ENCODE measurements around the gene CDC20.

The CDC20 gene

GRCh38 chr1:43358746-43359693 lies at the start of gene CDC20:
Gene CDC20 (plus strand): TSS chr1:43358981. CDS start chr1:43359216, 235 bp downstream.
- ChIA-PET POLR2A (interaction anchor here (0.6 to 3.0 kb wide), 21 partner anchors 10 to 428 kb away, joined by 3 to 41 read pairs (median 4); partner anchors contain the start of genes C1orf210, ELOVL1, HYI and KDM4A), CTCF (interaction anchor here (0.6 to 1.3 kb wide), 5 partner anchors 9 to 129 kb away, joined by 3 to 8 read pairs (median 4); partner anchors contain the start of gene ELOVL1)
- TF ChIP-seq ELF4 (IDR thresholded peaks at IDR 0.05), result peak; percentile 47; the same call in 1 of the 2 replicates
- no peak for TF ChIP-seq CTBP1 (IDR thresholded peaks at IDR 0.05; ENCODE audit: borderline replicate concordance)
- TF ChIP-seq HDGF (IDR thresholded peaks at IDR 0.05; ENCODE audit: borderline replicate concordance), result no peak
- no peak for TF ChIP-seq TARDBP (IDR thresholded peaks at IDR 0.05)
- TF ChIP-seq FOXK2 (IDR thresholded peaks at IDR 0.05), result no peak
- no peak for TF ChIP-seq SP1 (IDR thresholded peaks at IDR 0.05)
- no peak for TF ChIP-seq SUZ12 (IDR thresholded peaks at IDR 0.05)
- TF ChIP-seq NFRKB (IDR thresholded peaks at IDR 0.05), result no peak
- TF ChIP-seq FOXM1 (IDR thresholded peaks at IDR 0.05; ENCODE audit: borderline replicate concordance), result peak; percentile 96
- DNase-seq (ENCODE audit: extremely low spot score), result peak; percentile 93

- POLR2A ChIA-PET, result no interaction called here
- no peak for DNase-seq (ENCODE audit: extremely low spot score)
- TF ChIP-seq L3MBTL2 (conservative IDR thresholded peaks at IDR 0.05) (no peak), ELF4 (IDR thresholded peaks at IDR 0.05) (no peak), HDGF (IDR thresholded peaks at IDR 0.05; ENCODE audit: borderline replicate concordance) (no peak), FOXA1 (IDR thresholded peaks at IDR 0.05) (no peak), ZNF384 (IDR thresholded peaks at IDR 0.05) (no peak), CTBP1 (IDR thresholded peaks at IDR 0.05; ENCODE audit: borderline replicate concordance) (no peak), NFRKB (IDR thresholded peaks at IDR 0.05) (no peak), SUZ12 (IDR thresholded peaks at IDR 0.05) (no peak), FOXK2 (IDR thresholded peaks at IDR 0.05) (no peak), PKNOX1 (IDR thresholded peaks at IDR 0.05) (no peak), LEF1 (IDR thresholded peaks at IDR 0.05; ENCODE audit: borderline replicate concordance) (no peak), TARDBP (IDR thresholded peaks at IDR 0.05) (no peak), ARNT (IDR thresholded peaks at IDR 0.05) (no peak)
- CTCF ChIA-PET, result no interaction called here
Observed at GRCh38 chr1:43309405-43310025, 49.3 kb upstream of the CDC20 start.

GRCh38 chr1:43311521-43311920 lies 47.3 kb upstream of the CDC20 start:
- ChIA-PET CTCF (no interaction called here), POLR2A (no interaction called here)
- no peak for DNase-seq (ENCODE audit: extremely low spot score)
- TF ChIP-seq LEF1 (IDR thresholded peaks at IDR 0.05; ENCODE audit: borderline replicate concordance) (no peak), PKNOX1 (IDR thresholded peaks at IDR 0.05) (no peak), HDGF (IDR thresholded peaks at IDR 0.05; ENCODE audit: borderline replicate concordance) (no peak), FOXM1 (IDR thresholded peaks at IDR 0.05; ENCODE audit: borderline replicate concordance) (no peak), SUZ12 (IDR thresholded peaks at IDR 0.05) (no peak), ZNF384 (IDR thresholded peaks at IDR 0.05) (no peak), CTBP1 (IDR thresholded peaks at IDR 0.05; ENCODE audit: borderline replicate concordance) (no peak), TARDBP (IDR thresholded peaks at IDR 0.05) (no peak), BHLHE40 (IDR thresholded peaks at IDR 0.05; ENCODE audit: borderline replicate concordance) (no peak), ELF4 (IDR thresholded peaks at IDR 0.05) (no peak), ARNT (IDR thresholded peaks at IDR 0.05) (no peak), FOXA1 (IDR thresholded peaks at IDR 0.05) (no peak), NFRKB (IDR thresholded peaks at IDR 0.05) (no peak), FOXK2 (IDR thresholded peaks at IDR 0.05) (no peak)

GRCh38 chr1:43312212-43312623 lies 46.6 kb upstream of the CDC20 start:
- TF ChIP-seq TARDBP (IDR thresholded peaks at IDR 0.05) (no peak), FOXK2 (IDR thresholded peaks at IDR 0.05) (no peak)
- ChIA-PET CTCF (no interaction called here), POLR2A (no interaction called here)
- DNase-seq (ENCODE audit: extremely low spot score), result no peak

- DNase-seq (ENCODE audit: extremely low spot score), result no peak
- ChIA-PET POLR2A (no interaction called here), CTCF (no interaction called here)
- TF ChIP-seq FOXK2 (IDR thresholded peaks at IDR 0.05), result no peak
- TF ChIP-seq SP1 (IDR thresholded peaks at IDR 0.05), result no peak
- TF ChIP-seq LEF1 (IDR thresholded peaks at IDR 0.05; ENCODE audit: borderline replicate concordance), result no peak
- TF ChIP-seq L3MBTL2 (conservative IDR thresholded peaks at IDR 0.05), result no peak
- TF ChIP-seq ZNF384 (IDR thresholded peaks at IDR 0.05), result no peak
- TF ChIP-seq TARDBP (IDR thresholded peaks at IDR 0.05), result no peak
- no peak for TF ChIP-seq PKNOX1 (IDR thresholded peaks at IDR 0.05)
- no peak for TF ChIP-seq ARNT (IDR thresholded peaks at IDR 0.05)
- no peak for TF ChIP-seq SUZ12 (IDR thresholded peaks at IDR 0.05)
- no peak for TF ChIP-seq ELF4 (IDR thresholded peaks at IDR 0.05)
- TF ChIP-seq HDGF (IDR thresholded peaks at IDR 0.05; ENCODE audit: borderline replicate concordance), result no peak
- no peak for TF ChIP-seq FOXA1 (IDR thresholded peaks at IDR 0.05)
- no peak for TF ChIP-seq NFRKB (IDR thresholded peaks at IDR 0.05)
- no peak for TF ChIP-seq FOXM1 (IDR thresholded peaks at IDR 0.05; ENCODE audit: borderline replicate concordance)
- TF ChIP-seq CTBP1 (IDR thresholded peaks at IDR 0.05; ENCODE audit: borderline replicate concordance), result no peak
- TF ChIP-seq BHLHE40 (IDR thresholded peaks at IDR 0.05; ENCODE audit: borderline replicate concordance), result no peak
Observed at GRCh38 chr1:43312663-43313515, 45.9 kb upstream of the CDC20 start.
